Activated CD4-positive, alpha-beta T cell treated with anti-CD3 and anti-CD28 coated beads for 36 hours (primary cell): ENCODE measurements around the gene OBSCN. TPM values are rescaled to one million over a fixed set of nuclear protein-coding genes. Genes with fewer than 3 reads are reported as not detected.
"Not testable (repeated sequence)": the region's sequence is repeated elsewhere in the genome, so short reads cannot be mapped to it uniquely, and the experiment has no call there.

ENCODE experiments used
- ATAC-seq: fragments of 200-7000 bp; cut with Tn5 transposase; one replicate; pipeline ENCODE4 v1.10.0; 2021; ENCODE audit warnings: mild to moderate bottlenecking, moderate library complexity
- CTCF ChIA-PET: fragments of 350-600 bp; sonication (Branson Sonifier 250); formaldehyde crosslinking; loops from one replicate; lab custom pipeline; 2021; ENCODE audit warnings: antibody characterized with exemption; lab: Charles Lee
- POLR2A ChIA-PET: fragments of 350-600 bp; sonication (Branson Sonifier 250); formaldehyde crosslinking; loops from one replicate; lab custom pipeline; 2021; ENCODE audit warnings: antibody characterized with exemption, inconsistent platforms; lab: Charles Lee
- DNase-seq: peaks from one replicate; pipeline ENCODE4 v3.0.0-alpha.2; 2020
- H3K27ac Mint-ChIP-seq: one replicate; pipeline ENCODE4 v1.8.0; 2021; ENCODE audit warnings: mixed read lengths
- H3K27me3 Mint-ChIP-seq: one replicate; pipeline ENCODE4 v1.8.0; 2021; ENCODE audit warnings: mixed read lengths
- H3K36me3 Mint-ChIP-seq: one replicate; pipeline ENCODE4 v1.8.0; 2021; ENCODE audit warnings: low read depth, mixed read lengths
- H3K4me1 Mint-ChIP-seq: one replicate; pipeline ENCODE4 v1.8.0; 2021; ENCODE audit warnings: mixed read lengths
- H3K4me3 Mint-ChIP-seq: one replicate; pipeline ENCODE4 v1.8.0; 2021; ENCODE audit warnings: mild to moderate bottlenecking, moderate library complexity, mixed read lengths
- H3K9me3 Mint-ChIP-seq: one replicate; pipeline ENCODE4 v1.8.0; 2021; ENCODE audit warnings: low read depth, mixed read lengths
- intact Hi-C, 2 experiments: fragments of 100-400 bp; cut with DNase I in 1 of 2; cut with micrococcal nuclease in 1 of 2; formaldehyde crosslinking; loops; one replicate each; pipeline versions ENCODE4 v1.14.2 to v1.15.1; 2022 to 2024; cut with DNase I, micrococcal nuclease
- total RNA-seq, 2 experiments: library from RNA; stranded (reverse); gene quantifications; one replicate each; pipeline ENCODE4 v1.2.3, GENCODE V29; 2021

The OBSCN gene
- total RNA-seq, 2 experiments from 2014 or later = 20.0 to 20.5 TPM

DNA sequence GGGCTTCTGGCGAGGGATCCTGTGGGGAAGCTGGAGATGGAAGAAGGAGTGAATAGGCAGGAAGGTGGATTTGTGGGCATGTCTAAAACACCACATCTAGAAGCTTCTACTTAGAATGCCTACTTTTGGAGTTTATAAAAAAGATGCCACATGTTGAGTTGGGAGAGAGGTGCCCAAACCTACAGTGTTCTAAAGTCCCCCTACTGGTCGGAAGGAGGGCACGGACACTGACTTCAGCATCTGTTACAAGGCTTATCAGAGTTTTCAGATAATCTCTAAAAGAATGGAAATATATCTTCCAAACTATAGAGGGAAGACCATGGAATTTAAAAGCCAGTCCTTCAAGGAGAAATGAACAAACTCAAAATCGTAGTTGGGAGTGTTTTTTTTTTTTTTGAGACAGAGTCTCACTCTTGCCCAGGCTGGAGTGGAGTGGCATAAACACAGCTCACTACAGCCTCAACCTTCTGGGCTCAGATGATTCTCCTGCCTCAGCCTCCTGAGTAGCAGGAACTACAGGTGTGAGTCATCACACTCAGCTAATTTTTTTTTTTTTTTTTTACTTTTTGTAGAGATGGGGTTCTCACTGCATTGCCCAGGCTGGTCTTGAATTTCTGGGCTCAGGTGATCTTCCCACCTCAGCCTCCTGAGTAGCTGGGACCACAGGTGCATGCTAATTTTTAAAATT is 27.4 kb upstream of the OBSCN start:
- ChIA-PET CTCF (interaction anchor here (1.0 to 1.4 kb wide), 3 partner anchors 14 to 60 kb away, joined by 3 to 6 read pairs (median 3); no protein-coding TSS in a partner anchor), POLR2A (no interaction called here)
- Mint-ChIP-seq H3K27me3 (no peaks in the 10 kb centered on the region), H3K9me3 (no peaks in the 10 kb centered on the region), H3K4me3 (no peak overlapping the region), H3K36me3 (no peaks in the 10 kb centered on the region), H3K4me1 (peaks cover 3% of the 10 kb centered on the region), H3K27ac (no peak overlapping the region)
- DNase-seq (peak; percentile 13), ATAC-seq (peak; percentile 55)
- intact Hi-C loops = loop anchor here in 1 of 2 experiments (5.0 kb wide), 1 partner anchor 183 kb away; no protein-coding TSS in a partner anchor

DNA sequence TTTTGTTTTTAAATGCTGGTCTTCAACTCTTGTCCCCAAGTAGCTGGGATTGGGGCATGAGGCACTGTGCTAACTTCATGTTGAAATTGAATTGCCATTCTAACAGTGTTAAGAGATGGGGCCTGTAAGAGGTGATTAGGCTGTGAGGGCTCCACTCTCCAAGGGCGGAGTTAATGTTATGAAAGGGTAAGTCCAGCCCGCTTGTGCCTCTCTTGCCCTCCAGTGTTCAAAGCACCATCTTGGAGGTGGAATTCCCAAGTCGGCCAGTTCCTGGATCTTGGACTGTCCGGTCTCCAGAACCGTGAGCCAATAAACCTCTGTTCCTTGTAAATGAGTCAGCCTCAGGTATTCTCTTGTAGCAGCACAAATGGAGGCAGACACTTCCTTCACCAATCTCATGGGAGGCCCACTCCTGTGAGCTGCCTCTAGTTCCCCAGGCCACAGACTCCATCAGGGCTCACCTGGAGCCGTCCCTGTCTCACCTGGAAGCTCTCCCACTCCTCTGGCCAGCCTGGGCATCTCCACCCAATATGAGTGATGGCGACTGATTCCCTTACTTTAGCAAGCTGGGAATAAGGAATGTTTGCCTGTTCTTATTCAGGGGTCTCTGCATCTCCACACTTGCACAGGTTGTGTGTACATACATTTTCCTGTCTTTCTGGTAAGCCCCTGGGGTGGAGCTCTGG is 26.7 kb upstream of the OBSCN start:
- Mint-ChIP-seq H3K4me3 (no peak overlapping the region), H3K27me3 (no peaks in the 10 kb centered on the region), H3K36me3 (no peaks in the 10 kb centered on the region), H3K4me1 (peaks cover 10% of the 10 kb centered on the region), H3K9me3 (no peaks in the 10 kb centered on the region), H3K27ac (no peak overlapping the region)
- DNase-seq (no peak), ATAC-seq (no peak)
- intact Hi-C loops = loop anchor here in 1 of 2 experiments (5.0 kb wide), 1 partner anchor 184 kb away; no protein-coding TSS in a partner anchor
- CTCF ChIA-PET = interaction anchor here (0.7 to 1.4 kb wide), 2 partner anchors 16 to 72 kb away, joined by 3 to 6 read pairs; no protein-coding TSS in a partner anchor
- POLR2A ChIA-PET = interaction anchor here (0.7 kb wide), 1 partner anchor 44 kb away, joined by 3 read pairs; no protein-coding TSS in a partner anchor

DNA sequence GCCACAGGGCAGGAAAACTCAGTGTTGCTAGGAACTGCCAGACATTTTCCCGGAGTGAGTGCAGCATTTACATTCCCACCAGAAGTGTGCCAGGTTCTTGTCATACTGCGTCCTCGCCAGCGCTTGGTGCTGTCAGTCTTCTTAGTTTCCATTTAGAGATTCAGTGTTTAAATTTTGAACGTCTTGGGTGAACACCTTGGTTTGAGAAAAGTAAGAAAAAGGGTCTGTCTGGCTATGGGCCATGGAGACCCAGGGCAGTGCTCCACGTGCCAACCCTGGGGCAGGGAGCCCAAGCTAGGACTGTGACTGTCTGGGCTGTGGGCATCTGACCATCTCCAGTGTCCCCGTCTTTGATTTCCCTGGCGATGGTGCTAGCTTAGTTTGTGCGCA is 26.2 kb upstream of the OBSCN start:
- ChIA-PET CTCF (interaction anchor here (0.7 kb wide), 1 partner anchor 71 kb away, joined by 3 read pairs; no protein-coding TSS in a partner anchor), POLR2A (interaction anchor here (0.7 kb wide), 1 partner anchor 45 kb away, joined by 3 read pairs; no protein-coding TSS in a partner anchor)
- Mint-ChIP-seq H3K27me3 (no peaks in the 10 kb centered on the region), H3K27ac (no peak overlapping the region), H3K36me3 (no peaks in the 10 kb centered on the region), H3K9me3 (no peaks in the 10 kb centered on the region), H3K4me3 (no peak overlapping the region), H3K4me1 (peaks cover 10% of the 10 kb centered on the region)
- intact Hi-C loops = loop anchor here in 1 of 2 experiments (5.0 kb wide), 1 partner anchor 184 kb away; no protein-coding TSS in a partner anchor
- ATAC-seq (no peak), DNase-seq (no peak)

DNA sequence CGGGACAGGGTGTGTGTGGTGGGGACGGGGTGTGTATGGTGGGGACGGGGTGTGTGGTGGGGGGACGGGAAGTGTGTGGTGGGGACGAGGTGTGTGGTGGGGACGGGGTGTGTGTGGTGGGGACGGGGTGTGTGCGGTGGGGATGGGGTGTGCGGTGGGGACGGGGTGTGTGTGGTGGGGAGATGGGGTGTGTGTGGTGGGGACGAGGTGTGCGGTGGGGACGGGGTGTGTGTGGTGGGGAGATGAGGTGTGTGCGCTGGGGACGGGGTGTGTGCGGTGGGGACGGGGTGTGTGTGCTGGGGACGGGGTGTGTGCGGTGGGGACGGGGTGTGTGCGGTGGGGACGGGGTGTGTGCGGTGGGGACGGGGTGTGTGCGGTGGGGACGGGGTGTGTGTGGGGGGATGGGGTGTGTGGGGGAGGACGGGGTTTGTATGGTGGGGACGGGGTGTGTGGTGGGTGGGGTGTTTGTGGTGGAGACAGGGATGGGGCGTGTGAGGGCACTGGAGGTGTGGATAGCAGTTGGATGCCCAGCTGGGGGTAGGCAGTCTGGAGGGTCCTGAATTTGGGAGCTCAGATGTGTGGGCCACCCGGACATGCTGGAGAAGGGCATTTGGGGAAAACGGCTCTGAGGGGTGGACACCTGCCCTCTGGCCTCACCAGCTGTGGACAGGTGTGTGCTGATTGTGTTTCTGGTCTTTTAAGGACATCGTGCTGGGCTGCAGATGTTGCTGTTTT is 25.4 kb upstream of the OBSCN start:
- Mint-ChIP-seq H3K4me3 (no peak overlapping the region), H3K4me1 (peaks cover 10% of the 10 kb centered on the region), H3K9me3 (no peaks in the 10 kb centered on the region), H3K27ac (no peak overlapping the region), H3K27me3 (no peaks in the 10 kb centered on the region), H3K36me3 (no peaks in the 10 kb centered on the region)
- intact Hi-C loops = loop anchor here in 1 of 2 experiments (5.0 kb wide), 1 partner anchor 185 kb away; no protein-coding TSS in a partner anchor
- ATAC-seq (no peak), DNase-seq (no peak)
- CTCF ChIA-PET = no interaction called here
- POLR2A ChIA-PET = no interaction called here

DNA sequence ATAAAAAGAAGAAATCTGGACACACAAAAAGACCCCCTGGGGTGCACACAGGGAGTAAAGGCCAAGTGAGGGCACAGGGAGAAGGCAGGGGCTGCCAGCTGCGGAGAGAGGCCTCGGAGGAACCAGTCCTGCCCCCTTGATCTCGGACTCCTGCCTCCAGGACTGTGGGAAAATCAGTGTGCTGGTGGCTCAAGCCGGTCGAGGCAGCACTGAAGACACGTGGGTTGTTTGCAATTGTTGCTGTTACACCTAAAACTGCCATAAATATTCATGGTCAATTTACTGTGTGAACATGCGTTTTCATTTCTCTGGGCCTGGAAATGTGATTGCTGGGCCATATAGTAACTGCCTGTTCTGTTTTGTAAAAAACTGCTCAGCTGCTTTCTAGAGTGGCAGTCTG is 23.7 kb upstream of the OBSCN start:
- peaks cover 10% of the 10 kb centered on the region for H3K4me1 Mint-ChIP-seq

DNA sequence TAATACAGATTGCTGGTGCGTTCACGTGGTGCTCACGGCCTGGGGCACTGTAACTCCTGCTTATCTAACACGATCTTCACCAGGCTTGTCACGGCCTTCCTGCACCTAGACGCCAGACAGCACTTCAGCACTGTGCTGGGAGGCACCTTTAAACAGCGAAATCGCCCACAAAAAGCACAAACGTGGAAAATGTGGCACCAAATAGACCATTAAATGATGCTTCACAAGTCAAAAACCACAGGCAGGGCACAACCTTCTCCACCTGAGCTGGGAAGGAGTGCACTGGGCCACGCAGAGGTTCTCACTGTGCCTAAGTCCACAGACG is 22.2 kb upstream of the OBSCN start:
- Mint-ChIP-seq H3K27me3 (no peaks in the 10 kb centered on the region), H3K9me3 (no peaks in the 10 kb centered on the region), H3K27ac (no peak overlapping the region), H3K4me3 (no peak overlapping the region), H3K4me1 (peaks cover 10% of the 10 kb centered on the region), H3K36me3 (peaks cover 2% of the 10 kb centered on the region)
- ChIA-PET CTCF (no interaction called here), POLR2A (no interaction called here)
- no peak for DNase-seq
- intact Hi-C loops = no loop called here
- ATAC-seq = peak; percentile 63

More for the DNA sequence above, 23.7 kb upstream of the OBSCN start:
- Mint-ChIP-seq H3K4me3 (no peak overlapping the region), H3K36me3 (no peaks in the 10 kb centered on the region), H3K27ac (no peak overlapping the region), H3K27me3 (no peaks in the 10 kb centered on the region), H3K9me3 (no peaks in the 10 kb centered on the region)
- ChIA-PET CTCF (no interaction called here), POLR2A (no interaction called here)
- ATAC-seq = no peak
- DNase-seq = no peak
- intact Hi-C loops = loop anchor here in 1 of 2 experiments (5.0 kb wide), 1 partner anchor 187 kb away; no protein-coding TSS in a partner anchor

DNA sequence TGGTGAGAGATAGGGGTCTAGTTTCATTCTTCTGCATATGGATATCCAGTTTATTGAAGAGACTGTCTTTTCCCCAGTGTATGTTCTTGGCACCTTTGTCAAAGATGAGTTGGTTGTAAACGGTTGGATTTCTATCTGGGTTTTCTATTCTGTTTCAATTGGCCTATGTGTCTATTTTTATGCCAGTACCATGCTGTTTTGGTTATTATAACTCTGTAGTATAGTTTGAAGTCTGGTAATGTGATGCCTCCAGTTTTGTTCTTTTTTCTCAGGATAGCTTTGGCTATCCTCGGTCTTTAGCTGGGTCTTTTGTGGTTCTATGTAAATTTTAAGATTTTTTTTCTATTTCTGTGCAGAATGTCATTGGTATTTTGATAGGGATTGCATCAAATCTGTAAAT is 19.6 kb upstream of the OBSCN start:
- H3K27me3 Mint-ChIP-seq, intact Hi-C loops, ATAC-seq, H3K4me1 Mint-ChIP-seq, H3K27ac Mint-ChIP-seq, H3K4me3 Mint-ChIP-seq, H3K9me3 Mint-ChIP-seq, CTCF ChIA-PET, POLR2A ChIA-PET, DNase-seq, H3K36me3 Mint-ChIP-seq: not testable (repeated sequence)

DNA sequence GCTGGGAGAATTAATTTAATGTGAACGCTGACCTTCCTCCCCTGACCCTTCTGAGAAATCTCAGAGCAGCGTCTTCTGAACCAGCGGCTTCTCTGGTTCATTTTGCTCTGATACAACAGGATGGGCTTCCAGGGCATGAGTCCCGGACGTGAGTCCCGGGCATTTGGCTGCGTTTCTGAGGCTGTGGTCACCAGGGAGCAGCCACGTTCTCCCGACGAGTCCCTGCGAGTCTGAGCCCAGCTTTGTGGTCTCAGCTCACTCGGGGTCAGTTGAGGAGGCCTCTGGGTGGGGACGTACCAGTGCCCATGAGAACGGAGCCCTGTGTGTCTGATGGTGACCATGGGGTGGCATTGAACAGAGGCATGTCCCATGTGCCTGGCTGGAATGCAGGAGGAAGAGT is 17.7 kb upstream of the OBSCN start:
- Mint-ChIP-seq H3K36me3 (peaks cover 2% of the 10 kb centered on the region), H3K9me3 (no peaks in the 10 kb centered on the region), H3K27ac (no peak overlapping the region), H3K4me3 (no peak overlapping the region), H3K4me1 (peaks cover 9% of the 10 kb centered on the region), H3K27me3 (no peaks in the 10 kb centered on the region)
- DNase-seq = no peak
- ChIA-PET POLR2A (no interaction called here), CTCF (no interaction called here)
- no peak for ATAC-seq
- intact Hi-C loops = no loop called here

DNA sequence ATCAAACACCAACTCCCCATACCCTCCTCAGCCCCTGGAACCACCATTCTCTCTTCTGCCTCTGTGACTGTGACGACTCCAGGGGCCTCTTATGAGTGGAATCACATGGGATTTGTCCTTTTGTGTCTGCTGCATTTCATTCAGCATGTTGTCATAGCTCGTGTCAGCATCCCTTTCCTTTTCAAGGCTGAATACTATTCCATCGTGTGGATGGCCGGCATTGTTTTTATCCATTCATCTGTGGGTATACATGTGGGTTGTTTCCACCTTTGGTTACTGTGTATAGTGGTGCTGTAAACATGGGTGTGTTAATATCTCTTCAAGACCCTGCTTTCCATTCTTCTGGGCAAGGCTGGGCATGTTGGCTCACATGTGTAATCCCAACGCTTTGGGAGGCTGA is 17.1 kb upstream of the OBSCN start:
- no peak for ATAC-seq
- Mint-ChIP-seq H3K36me3 (peaks cover 2% of the 10 kb centered on the region), H3K4me1 (peaks cover 3% of the 10 kb centered on the region), H3K9me3 (no peaks in the 10 kb centered on the region), H3K27ac (no peak overlapping the region), H3K27me3 (no peaks in the 10 kb centered on the region), H3K4me3 (no peak overlapping the region)
- ChIA-PET CTCF (no interaction called here), POLR2A (no interaction called here)
- intact Hi-C loops = no loop called here
- DNase-seq = no peak

DNA sequence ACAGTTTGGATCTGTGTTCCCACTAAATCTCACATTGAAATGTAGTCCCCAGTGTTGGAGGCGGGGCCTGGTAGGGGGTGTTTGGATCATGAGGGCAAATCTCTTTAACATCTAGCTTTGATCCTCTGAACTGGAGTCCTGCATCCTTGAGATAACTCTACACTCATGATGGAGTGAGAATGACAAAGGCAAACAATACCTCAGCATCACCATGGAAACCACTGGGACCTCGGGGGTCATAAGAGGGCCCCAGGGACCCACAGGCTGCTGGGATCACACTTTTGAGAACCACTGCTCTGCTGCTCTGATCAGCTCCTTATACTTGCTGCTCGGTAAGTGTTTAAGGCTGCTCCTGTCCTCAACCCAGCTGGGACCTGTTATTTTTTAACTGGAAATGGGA is 13.4 kb upstream of the OBSCN start:
- no peak overlapping the region for H3K4me3 Mint-ChIP-seq
- no peak for DNase-seq
- POLR2A ChIA-PET = no interaction called here

More for the DNA sequence above, 13.4 kb upstream of the OBSCN start:
- Mint-ChIP-seq H3K4me1 (no peaks in the 10 kb centered on the region), H3K36me3 (peaks cover 18% of the 10 kb centered on the region), H3K27ac (no peak overlapping the region), H3K27me3 (no peaks in the 10 kb centered on the region), H3K9me3 (peaks cover 8% of the 10 kb centered on the region)
- intact Hi-C loops = no loop called here
- ATAC-seq = no peak
- CTCF ChIA-PET = no interaction called here
